NCI-H1048 (cell line): ENCODE data around the gene PGA5.

Experiments
- DNase-seq: peaks from one replicate; lab custom pipeline; 2025; lab: John Stamatoyannopoulos, UW

Gene PGA5

DNA sequence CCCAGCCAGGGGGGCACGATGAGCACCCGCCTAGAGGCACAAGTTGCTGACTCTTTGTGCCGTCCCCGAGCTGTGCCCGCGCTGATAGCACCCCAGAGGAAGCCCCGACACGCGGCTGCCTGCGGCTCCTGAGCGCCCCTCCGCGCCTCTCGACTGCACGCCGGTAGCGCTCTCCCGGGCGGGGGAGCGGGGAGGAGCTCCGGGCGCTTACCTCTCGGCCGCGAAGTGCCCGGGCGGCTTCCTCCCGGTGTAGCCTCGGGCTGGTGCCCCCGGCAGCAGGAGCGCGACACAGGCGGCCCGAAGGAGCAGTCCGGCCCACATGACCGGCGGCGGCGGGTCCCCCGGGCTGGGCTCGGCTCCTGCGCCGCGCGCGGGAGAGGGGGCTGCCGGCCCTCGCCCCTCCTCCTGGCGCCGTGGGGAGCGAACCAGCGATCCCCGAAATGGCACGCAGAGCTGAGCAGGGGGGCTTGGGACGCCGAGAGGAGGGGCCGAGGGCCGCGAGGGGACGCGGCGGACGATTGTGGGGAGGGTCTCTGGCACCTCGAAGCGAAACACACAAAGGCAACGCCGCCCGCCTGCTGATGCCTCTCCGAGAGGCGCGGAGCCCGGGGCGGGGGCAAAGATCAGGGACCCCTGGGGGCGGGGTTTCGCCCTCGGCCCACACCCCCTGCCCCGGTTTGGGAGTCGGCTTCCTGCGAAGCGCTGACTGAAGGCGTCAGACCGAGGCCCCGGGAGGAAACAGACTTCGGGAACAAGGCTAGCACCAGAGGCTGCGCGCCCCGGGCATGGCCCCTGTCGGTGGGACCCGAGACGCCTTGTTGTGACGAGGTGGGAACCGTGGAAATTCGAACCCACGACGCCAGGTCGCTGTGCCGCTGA, 54.0 kb downstream of the PGA5 start, which contains the start of gene VWCE:
Gene VWCE (minus strand): TSS at position 600 of the 879 bp plus-strand sequence. CDS start 279 bp downstream, at position 321.
- no peak for DNase-seq

DNA sequence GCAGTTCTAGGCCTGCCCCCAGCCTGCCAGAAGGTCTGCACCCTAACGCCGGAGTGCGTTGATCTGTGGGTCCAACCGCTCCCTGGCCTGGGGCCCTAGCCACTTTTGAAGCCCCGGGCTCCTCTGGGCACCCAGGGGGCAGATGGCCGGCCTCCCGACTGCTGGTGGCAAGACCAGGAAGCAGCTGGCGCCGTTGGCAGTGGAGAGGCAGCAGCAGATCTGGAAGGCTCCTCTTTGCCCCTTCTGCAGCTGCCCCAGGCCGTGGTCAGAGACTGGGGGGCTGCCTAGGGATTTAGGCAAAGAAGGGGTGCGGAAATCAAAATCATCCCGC, 54.6 kb downstream of the PGA5 start:
- DNase-seq = no peak

DNA sequence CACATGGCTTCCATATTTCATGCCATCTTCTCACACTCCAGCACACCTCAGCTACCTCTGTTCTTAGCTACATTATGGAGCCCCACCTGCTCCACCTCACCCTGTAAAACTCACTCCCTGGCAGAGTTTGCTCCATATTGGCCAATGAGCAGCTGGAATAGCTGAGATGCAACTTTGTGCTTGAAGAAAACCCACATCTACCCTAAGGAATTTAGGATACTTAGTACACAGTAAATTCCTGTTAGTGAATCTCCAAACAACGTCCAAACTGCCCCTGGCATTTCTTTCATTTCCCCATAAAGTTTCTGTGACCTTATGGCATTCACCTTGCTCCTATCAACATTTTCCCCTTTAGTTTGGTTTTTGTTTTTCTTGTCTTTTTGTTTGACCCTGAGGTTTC, 56.4 kb downstream of the PGA5 start:
- no peak for DNase-seq

DNA sequence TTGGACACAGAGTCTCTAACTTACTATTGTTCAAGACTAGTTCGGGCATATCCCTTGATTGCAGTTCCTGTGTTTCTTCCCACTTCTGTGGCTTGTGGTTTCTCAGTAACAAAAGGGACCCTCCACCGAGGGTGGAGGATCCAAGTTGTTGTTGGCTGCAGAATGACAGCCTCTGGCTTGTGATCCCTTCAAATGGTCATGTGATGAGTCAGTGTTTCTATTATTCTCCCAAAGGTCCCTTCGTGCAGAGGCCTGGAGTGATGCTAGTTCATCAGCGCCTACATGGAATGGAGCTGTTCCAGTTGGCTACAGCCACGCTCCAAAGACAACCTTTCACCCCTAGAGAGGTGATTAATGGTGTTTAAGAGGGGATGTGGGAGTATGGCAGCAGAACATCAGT, 56.8 kb downstream of the PGA5 start:
- DNase-seq = no peak

DNA sequence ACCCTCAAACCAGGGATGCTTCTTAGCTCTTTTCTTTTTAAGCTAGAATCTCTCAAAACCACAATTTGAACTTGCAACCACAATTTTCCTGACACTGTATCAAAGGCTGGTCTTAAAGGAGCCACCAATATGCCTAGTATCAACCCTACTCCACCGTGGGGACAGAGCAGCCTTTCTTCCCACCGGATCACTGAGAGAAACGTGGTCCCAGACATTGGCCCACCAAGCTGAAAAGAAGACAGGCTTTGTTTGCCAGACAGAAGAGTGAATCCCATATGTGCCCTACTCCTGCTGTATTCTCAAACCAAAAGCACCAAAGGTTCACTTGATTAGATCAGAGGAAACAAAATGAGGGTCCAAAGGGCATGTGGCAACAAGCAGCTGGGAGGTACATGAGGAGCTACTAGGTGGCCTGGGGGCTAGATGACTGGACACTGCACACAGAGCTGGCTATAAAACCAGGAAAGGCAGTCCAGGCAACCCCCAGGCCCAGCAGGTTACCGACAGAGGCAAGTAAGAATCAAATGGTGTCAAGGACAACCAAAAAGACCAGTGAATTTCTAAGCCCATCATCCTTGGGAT, 57.8 kb downstream of the PGA5 start:
- no peak for DNase-seq
